Motor neuron (in vitro differentiated cells): ENCODE data around the gene EYA2. TPM values are rescaled to one million over a fixed set of nuclear protein-coding genes. Genes with fewer than 3 reads are reported as not detected.
A peak's percentile ranks its signal among the peaks of the same experiment; 100 is the strongest.

Experiments used
- ATAC-seq, 8 experiments: fragments of 200-7000 bp; cut with Tn5 transposase; replicated peaks in 6 of 8; 2 replicates each; pipeline ENCODE4 v1.8.0; 2021; ENCODE audit warnings: mild to moderate bottlenecking in 8 of 8, moderate library complexity in 8 of 8
- H3K27ac ChIP-seq, 2 donors: fragments of 250-450 bp; sonication (Bioruptor Pico); 2 replicates each; pipeline ENCODE4 v1.9.0; 2021; ENCODE audit warnings: antibody characterized with exemption in 2 of 2, mild to moderate bottlenecking in 2 of 2, moderate library complexity in 1 of 2
- H3K4me1 ChIP-seq, 2 donors: fragments of 250-450 bp; sonication (Bioruptor Pico); replicated peaks in 1 of 2; 2 replicates each; pipeline ENCODE4 v1.6.1; 2021; ENCODE audit warnings: antibody characterized with exemption in 2 of 2, mild to moderate bottlenecking in 2 of 2, moderate library complexity in 1 of 2
- H3K4me3 ChIP-seq, 5 donors: fragments of 250-450 bp; sonication (Bioruptor Pico); 2 replicates each; pipeline ENCODE4 v1.9.0; 2021; ENCODE audit warnings: antibody characterized with exemption in 5 of 5, mild to moderate bottlenecking in 5 of 5, moderate library complexity in 4 of 5
- WGBS, 10 experiments: fragments of 450-650 bp; shearing (Covaris generic); methylation state at CpG; one replicate each; pipeline ENCODE4 v1.0.0; 2022; 5-methylcytosine and 5-hydroxymethylcytosine counted together
- in situ Hi-C, 9 experiments: fragments of 400-800 bp; cut with MboI; loops; one replicate each; pipeline ENCODE4 v1.15.0; 2021; ENCODE audit warnings: low sequenced_read_pairs in 9 of 9, low pct_unique_long_range_greater_than_20kb in 2 of 9; ENCODE audit not compliant: unreplicated experiment in 9 of 9
- total RNA-seq, 8 experiments: library from RNA; unstranded; fragments of 300-600 nt; gene quantifications; 2 replicates each; pipeline versions ENCODE4 v1.2.3 to v1.2.4, GENCODE V29; 2022

EYA2 gene
- total RNA-seq, 8 experiments from 2014 or later = 0.18 to 7.5 (median 1.9) TPM; not detected in 1

GRCh38 chr20:47150403-47151152 is 255.9 kb downstream of the EYA2 start:
- in situ Hi-C loops = loop anchor here in 6 of 9 experiments (10.0 to 25.0 kb wide), 2 partner anchors 388 to 396 kb away; no protein-coding TSS in a partner anchor
- H3K4me3 ChIP-seq = no peak overlapping the region
- no peak overlapping the region for H3K27ac ChIP-seq
- 31 to 64% (median 59%) methylated on average over 3 to 6 of the region's 11 CpGs; no CpG with 5 or more reads in 4 of the 10 experiments for whole genome bisulfite sequencing, 10 experiments
- ATAC-seq = peak; percentile 99 to 100 (median 99)
- H3K4me1 ChIP-seq = no peaks in the 10 kb centered on the region

- no peak for ATAC-seq
- Histone ChIP-seq H3K4me3 (no peak overlapping the region), H3K27ac (no peak overlapping the region), H3K4me1 (no peaks in the 10 kb centered on the region)
- in situ Hi-C loops = loop anchor here in 6 of 9 experiments (10.0 to 25.0 kb wide), 2 partner anchors 390 to 397 kb away; no protein-coding TSS in a partner anchor
- 34 to 100% (median 80%) methylated on average over 1 to 4 of the region's 4 CpGs; no CpG with 5 or more reads in 1 of the 10 experiments for WGBS, 10 experiments
Observed at GRCh38 chr20:47152068-47152467, 257.4 kb downstream of the EYA2 start.

GRCh38 chr20:47154089-47154488 is 259.4 kb downstream of the EYA2 start:
- 27 to 100% (median 64%) methylated on average over 1 to 2 of the region's 2 CpGs; no CpG with 5 or more reads in 4 of the 10 experiments for WGBS, 10 experiments
- H3K27ac ChIP-seq = no peak overlapping the region
- in situ Hi-C loops = loop anchor here in 6 of 9 experiments (10.0 to 25.0 kb wide), 2 partner anchors 392 to 399 kb away; no protein-coding TSS in a partner anchor
- no peak overlapping the region for H3K4me3 ChIP-seq
- no peaks in the 10 kb centered on the region for H3K4me1 ChIP-seq
- ATAC-seq = no peak

GRCh38 chr20:47156301-47157137 is 261.9 kb downstream of the EYA2 start:
- Histone ChIP-seq H3K27ac (no peak overlapping the region), H3K4me1 (no peaks in the 10 kb centered on the region), H3K4me3 (no peak overlapping the region)
- in situ Hi-C loops = loop anchor here in 6 of 9 experiments (10.0 to 25.0 kb wide), 2 partner anchors 394 to 402 kb away; no protein-coding TSS in a partner anchor
- ATAC-seq = peak in 5 of 8 experiments; percentile 26 to 85 (median 50)
- WGBS, 10 experiments = 50 to 84% (median 75%) methylated on average over 1 to 7 of the region's 10 CpGs; no CpG with 5 or more reads in 3 of the 10 experiments

GRCh38 chr20:47159166-47159565 is 264.5 kb downstream of the EYA2 start:
- no peak overlapping the region for H3K27ac ChIP-seq
- no peaks in the 10 kb centered on the region for H3K4me1 ChIP-seq
- WGBS, 10 experiments = 33 to 93% (median 79%) methylated on average over 1 to 5 of the region's 5 CpGs; no CpG with 5 or more reads in 1 of the 10 experiments
- in situ Hi-C loops = loop anchor here in 6 of 9 experiments (10.0 to 25.0 kb wide), 2 partner anchors 397 to 404 kb away; no protein-coding TSS in a partner anchor
- H3K4me3 ChIP-seq = no peak overlapping the region
- no peak for ATAC-seq

GRCh38 chr20:47160240-47160639 is 265.6 kb downstream of the EYA2 start:
- in situ Hi-C loops = loop anchor here in 5 of 9 experiments (25.0 kb wide), 1 partner anchor 398 kb away; no protein-coding TSS in a partner anchor
- Histone ChIP-seq H3K4me1 (no peaks in the 10 kb centered on the region), H3K27ac (no peak overlapping the region), H3K4me3 (no peak overlapping the region)
- ATAC-seq = no peak
- 40 to 100% (median 80%) methylated on average over 1 to 6 of the region's 7 CpGs; no CpG with 5 or more reads in 3 of the 10 experiments for WGBS, 10 experiments

- WGBS, 10 experiments = 20 to 100% (median 84%) methylated on average over 1 to 6 of the region's 14 CpGs; no CpG with 5 or more reads in 3 of the 10 experiments
- H3K4me1 ChIP-seq = no peaks in the 10 kb centered on the region
- H3K27ac ChIP-seq = no peak overlapping the region
- H3K4me3 ChIP-seq = no peak overlapping the region
- no peak for ATAC-seq
- in situ Hi-C loops = loop anchor here in 5 of 9 experiments (25.0 kb wide), 1 partner anchor 399 kb away; no protein-coding TSS in a partner anchor
Observed at GRCh38 chr20:47160992-47161391, 266.3 kb downstream of the EYA2 start.

GRCh38 chr20:47161411-47161810 is 266.8 kb downstream of the EYA2 start:
- H3K27ac ChIP-seq = no peak overlapping the region
- no peak overlapping the region for H3K4me3 ChIP-seq
- H3K4me1 ChIP-seq = no peaks in the 10 kb centered on the region
- ATAC-seq = no peak
- 80% methylated on average over 1 of the region's 10 CpGs; no CpG with 5 or more reads in 9 of the 10 experiments for WGBS, 10 experiments
- in situ Hi-C loops = loop anchor here in 5 of 9 experiments (25.0 kb wide), 1 partner anchor 399 kb away; no protein-coding TSS in a partner anchor

GRCh38 chr20:47164140-47164539 is 269.5 kb downstream of the EYA2 start:
- Histone ChIP-seq H3K27ac (no peak overlapping the region), H3K4me3 (no peak overlapping the region), H3K4me1 (no peaks in the 10 kb centered on the region)
- in situ Hi-C loops = loop anchor here in 5 of 9 experiments (25.0 kb wide), 1 partner anchor 402 kb away; no protein-coding TSS in a partner anchor
- ATAC-seq = no peak
- 20 to 100% (median 90%) methylated on average over 1 to 6 of the region's 13 CpGs; no CpG with 5 or more reads in 4 of the 10 experiments for WGBS, 10 experiments

GRCh38 chr20:47165376-47165865 is 270.8 kb downstream of the EYA2 start:
- 42 to 80% (median 80%) methylated on average over 1 to 2 of the region's 4 CpGs; no CpG with 5 or more reads in 7 of the 10 experiments for WGBS, 10 experiments
- Histone ChIP-seq H3K4me3 (no peak overlapping the region), H3K27ac (no peak overlapping the region), H3K4me1 (no peaks in the 10 kb centered on the region)
- in situ Hi-C loops = loop anchor here in 5 of 9 experiments (25.0 kb wide), 1 partner anchor 403 kb away; no protein-coding TSS in a partner anchor
- no peak for ATAC-seq

GRCh38 chr20:47167846-47168245 is 273.2 kb downstream of the EYA2 start:
- no peak overlapping the region for H3K27ac ChIP-seq
- no peak for ATAC-seq
- 72 to 100% (median 82%) methylated on average over 1 to 8 of the region's 9 CpGs; no CpG with 5 or more reads in 6 of the 10 experiments for WGBS, 10 experiments
- in situ Hi-C loops = loop anchor here in 5 of 9 experiments (25.0 kb wide), 1 partner anchor 406 kb away; no protein-coding TSS in a partner anchor
- H3K4me1 ChIP-seq = no peaks in the 10 kb centered on the region
- H3K4me3 ChIP-seq = no peak overlapping the region

GRCh38 chr20:47172579-47172978 is 277.9 kb downstream of the EYA2 start:
- Histone ChIP-seq H3K27ac (no peak overlapping the region), H3K4me3 (no peak overlapping the region), H3K4me1 (no peaks in the 10 kb centered on the region)
- in situ Hi-C loops = loop anchor here in 5 of 9 experiments (25.0 kb wide), 1 partner anchor 410 kb away; no protein-coding TSS in a partner anchor
- 20 to 88% (median 60%) methylated on average over 1 to 6 of the region's 16 CpGs; no CpG with 5 or more reads in 5 of the 10 experiments for WGBS, 10 experiments
- no peak for ATAC-seq
